ENCODE data around the gene SLC17A8. TPM values are rescaled to one million over a fixed set of nuclear protein-coding genes. Genes with fewer than 3 reads are reported as not detected.

The SLC17A8 gene
- total RNA-seq, 2 experiments from 2014 or later = not detected

DNA sequence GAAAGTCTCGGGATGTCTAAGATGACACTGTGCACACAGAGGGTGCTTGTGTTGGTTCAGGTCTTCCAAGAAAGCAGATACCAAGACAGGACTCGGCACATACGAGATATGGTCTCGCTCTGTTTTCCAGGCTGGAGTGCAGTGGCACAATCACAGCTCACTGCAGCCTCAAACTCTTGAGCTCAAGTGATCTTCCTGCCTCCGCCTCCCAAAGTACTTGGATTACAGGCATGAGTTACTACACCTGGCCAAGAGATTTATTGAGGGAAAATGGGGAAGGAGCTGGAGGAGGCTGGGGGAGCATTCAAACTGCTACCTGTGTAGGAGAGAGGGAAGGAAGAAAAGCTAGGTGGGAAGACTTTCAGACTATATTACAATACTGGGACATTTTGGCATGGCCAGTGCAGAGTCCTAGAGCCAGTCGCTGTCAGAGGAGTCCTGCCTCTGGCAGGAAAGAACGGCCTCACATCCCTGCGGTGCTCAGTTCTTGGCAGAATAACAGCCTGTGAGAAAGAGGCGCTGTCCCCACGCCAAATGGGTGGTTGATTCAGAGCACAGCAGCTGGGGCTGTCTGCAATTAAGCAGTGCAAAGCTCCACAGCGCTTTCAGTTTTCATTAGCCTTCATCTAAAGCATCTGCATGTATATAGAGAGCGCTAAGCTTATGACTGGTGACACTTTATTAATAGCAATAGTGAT is 18.3 kb downstream of the SLC17A8 start:
- Mint-ChIP-seq H3K9me3 (no peaks in the 10 kb centered on the region), H3K4me3 (no peak overlapping the region), H3K36me3 (ENCODE audit: low read depth) (no peaks in the 10 kb centered on the region), H3K27ac (no peak overlapping the region), H3K27me3 (ENCODE audit: low read depth) (peaks cover 3% of the 10 kb centered on the region), H3K4me1 (ENCODE audit: low read depth) (no peaks in the 10 kb centered on the region)
- DNase-seq = no peak
- CTCF ChIA-PET = no interaction called here
- intact Hi-C loops (cut with micrococcal nuclease) = no loop called here

DNA sequence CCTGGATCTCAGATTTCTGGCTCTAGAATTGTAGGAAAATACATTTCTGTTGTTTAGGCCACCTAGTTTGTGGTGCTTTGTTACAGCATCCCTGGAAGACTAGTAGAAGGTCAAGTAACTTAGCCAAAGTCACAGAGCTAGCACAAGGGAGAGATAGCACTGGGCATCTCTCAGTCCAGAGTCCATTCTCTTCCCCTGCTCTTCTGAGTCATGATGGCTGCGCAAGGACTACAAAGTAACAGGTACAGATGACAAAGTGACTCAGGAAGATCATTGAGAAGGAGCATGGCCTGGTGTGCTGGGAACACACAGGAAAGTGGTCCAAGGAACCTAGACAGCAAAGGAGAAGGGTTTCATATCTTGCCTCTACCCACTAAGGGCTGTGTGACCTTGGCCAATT is 19.3 kb downstream of the SLC17A8 start:
- peaks cover 3% of the 10 kb centered on the region for H3K27me3 Mint-ChIP-seq (ENCODE audit: low read depth)
- H3K4me1 Mint-ChIP-seq (ENCODE audit: low read depth) = no peaks in the 10 kb centered on the region
- no peak for DNase-seq
- no peaks in the 10 kb centered on the region for H3K36me3 Mint-ChIP-seq (ENCODE audit: low read depth)
- intact Hi-C loops (cut with micrococcal nuclease) = no loop called here
- no peak overlapping the region for H3K4me3 Mint-ChIP-seq
- H3K9me3 Mint-ChIP-seq = no peaks in the 10 kb centered on the region
- CTCF ChIA-PET = interaction anchor here (0.6 kb wide), 1 partner anchor 1680 kb away, joined by 3 read pairs; no protein-coding TSS in a partner anchor
- no peak overlapping the region for H3K27ac Mint-ChIP-seq

GRCh38 chr12:100381379-100381778 is 24.5 kb downstream of the SLC17A8 start:
- CTCF ChIA-PET = no interaction called here
- no peak for DNase-seq
- intact Hi-C loops (cut with micrococcal nuclease) = no loop called here
- no peaks in the 10 kb centered on the region for H3K36me3 Mint-ChIP-seq (ENCODE audit: low read depth)
- no peak overlapping the region for H3K27ac Mint-ChIP-seq
- H3K27me3 Mint-ChIP-seq (ENCODE audit: low read depth) = peaks cover 3% of the 10 kb centered on the region
- H3K4me1 Mint-ChIP-seq (ENCODE audit: low read depth) = no peaks in the 10 kb centered on the region
- H3K4me3 Mint-ChIP-seq = no peak overlapping the region
- no peaks in the 10 kb centered on the region for H3K9me3 Mint-ChIP-seq

DNA sequence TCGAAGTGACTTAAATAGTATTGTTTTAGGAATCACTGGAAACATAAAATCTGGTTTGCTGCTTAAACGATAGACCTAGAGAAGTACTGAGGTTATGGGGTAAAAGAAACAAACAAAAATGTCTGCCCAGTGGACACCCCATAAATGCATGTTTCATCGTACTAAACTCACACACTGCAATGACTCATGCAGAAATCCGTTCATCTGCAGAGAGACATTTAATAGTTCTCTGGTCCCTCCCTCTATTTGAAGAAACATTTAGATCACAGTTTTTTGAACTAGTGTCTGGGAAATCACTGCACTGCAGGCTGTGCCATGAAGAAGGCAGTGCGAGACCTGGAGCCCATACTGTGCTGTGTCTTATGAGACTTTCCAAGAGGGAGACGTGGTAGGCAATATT is 25.5 kb downstream of the SLC17A8 start:
- intact Hi-C loops (cut with micrococcal nuclease) = no loop called here
- no peak overlapping the region for H3K27ac Mint-ChIP-seq
- H3K4me3 Mint-ChIP-seq = no peak overlapping the region
- H3K27me3 Mint-ChIP-seq (ENCODE audit: low read depth) = no peaks in the 10 kb centered on the region
- no peak for DNase-seq
- H3K4me1 Mint-ChIP-seq (ENCODE audit: low read depth) = no peaks in the 10 kb centered on the region
- H3K9me3 Mint-ChIP-seq = no peaks in the 10 kb centered on the region
- CTCF ChIA-PET = no interaction called here
- no peaks in the 10 kb centered on the region for H3K36me3 Mint-ChIP-seq (ENCODE audit: low read depth)

DNA sequence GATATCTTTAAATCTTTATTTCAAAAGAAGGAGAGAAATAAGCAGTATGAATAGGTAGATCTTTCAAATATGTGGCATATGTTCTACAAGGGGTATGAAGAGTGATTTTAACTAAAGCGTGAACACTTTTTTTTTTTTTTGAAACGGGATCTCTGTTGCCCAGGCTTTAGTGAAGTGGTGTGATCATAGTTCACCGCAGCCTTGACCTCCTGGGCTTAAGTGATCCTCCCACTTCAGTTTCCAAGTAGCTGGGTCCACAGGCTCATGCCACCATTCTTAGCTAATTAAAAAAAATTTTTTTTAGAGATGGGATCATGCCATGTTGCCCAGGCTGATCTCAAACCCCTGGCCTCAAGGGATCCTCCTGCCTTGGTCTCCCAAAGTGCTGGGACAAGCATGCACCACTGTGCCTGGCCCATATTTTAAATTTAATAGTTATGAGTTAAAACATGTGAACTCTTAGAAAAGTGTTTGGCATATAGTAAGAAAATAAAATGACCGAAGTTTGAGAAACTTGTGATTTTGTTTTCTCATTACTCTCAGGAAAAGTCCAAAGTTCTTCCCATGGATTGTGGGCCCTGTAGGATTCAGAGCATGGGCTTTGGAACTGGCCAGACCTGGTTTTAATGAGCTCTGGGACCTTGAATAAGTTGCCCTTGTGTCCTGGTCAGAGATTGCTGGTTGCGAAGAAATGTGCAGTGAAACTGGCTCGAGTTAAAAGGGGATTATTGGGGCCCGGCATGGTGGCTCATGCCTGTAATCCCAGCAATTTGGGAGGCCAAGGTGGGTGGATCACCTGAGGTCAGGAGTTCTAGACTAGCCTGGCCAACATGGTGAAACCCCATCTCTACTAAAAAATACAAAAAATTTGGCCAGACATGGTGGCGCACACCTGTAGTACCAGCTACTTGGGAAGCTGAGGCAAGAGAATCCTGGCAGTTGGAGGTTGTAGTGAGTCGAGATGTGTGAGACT is 27.0 kb downstream of the SLC17A8 start:
- no peak for DNase-seq
- intact Hi-C loops (cut with micrococcal nuclease) = no loop called here
- no peaks in the 10 kb centered on the region for H3K9me3 Mint-ChIP-seq
- no peaks in the 10 kb centered on the region for H3K27me3 Mint-ChIP-seq (ENCODE audit: low read depth)
- CTCF ChIA-PET = no interaction called here
- H3K4me1 Mint-ChIP-seq (ENCODE audit: low read depth) = no peaks in the 10 kb centered on the region
- H3K4me3 Mint-ChIP-seq = no peak overlapping the region
- H3K27ac Mint-ChIP-seq = no peak overlapping the region
- no peaks in the 10 kb centered on the region for H3K36me3 Mint-ChIP-seq (ENCODE audit: low read depth)

GRCh38 chr12:100384559-100384935 is 27.7 kb downstream of the SLC17A8 start:
- Mint-ChIP-seq H3K36me3 (ENCODE audit: low read depth) (no peaks in the 10 kb centered on the region), H3K27ac (no peak overlapping the region), H3K4me1 (ENCODE audit: low read depth) (no peaks in the 10 kb centered on the region), H3K27me3 (ENCODE audit: low read depth) (no peaks in the 10 kb centered on the region), H3K4me3 (no peak overlapping the region), H3K9me3 (no peaks in the 10 kb centered on the region)
- DNase-seq = no peak
- intact Hi-C loops (cut with micrococcal nuclease) = no loop called here
- CTCF ChIA-PET = no interaction called here

- H3K4me3 Mint-ChIP-seq = no peak overlapping the region
- intact Hi-C loops (cut with micrococcal nuclease) = no loop called here
- CTCF ChIA-PET = interaction anchor here (2.2 kb wide), 1 partner anchor 17 kb away, joined by 6 read pairs; no protein-coding TSS in a partner anchor
- H3K36me3 Mint-ChIP-seq (ENCODE audit: low read depth) = no peaks in the 10 kb centered on the region
- no peak overlapping the region for H3K27ac Mint-ChIP-seq
- no peak for DNase-seq
- no peaks in the 10 kb centered on the region for H3K9me3 Mint-ChIP-seq
- no peaks in the 10 kb centered on the region for H3K4me1 Mint-ChIP-seq (ENCODE audit: low read depth)
- peaks cover 11% of the 10 kb centered on the region for H3K27me3 Mint-ChIP-seq (ENCODE audit: low read depth)
Measured at GRCh38 chr12:100388382-100388781, 31.5 kb downstream of the SLC17A8 start.

GRCh38 chr12:100391856-100392255 is 35.0 kb downstream of the SLC17A8 start:
- Mint-ChIP-seq H3K27ac (no peak overlapping the region), H3K9me3 (no peaks in the 10 kb centered on the region), H3K27me3 (ENCODE audit: low read depth) (peaks cover 11% of the 10 kb centered on the region), H3K4me3 (no peak overlapping the region), H3K4me1 (ENCODE audit: low read depth) (no peaks in the 10 kb centered on the region), H3K36me3 (ENCODE audit: low read depth) (no peaks in the 10 kb centered on the region)
- CTCF ChIA-PET = no interaction called here
- intact Hi-C loops (cut with micrococcal nuclease) = no loop called here
- DNase-seq = no peak

DNA sequence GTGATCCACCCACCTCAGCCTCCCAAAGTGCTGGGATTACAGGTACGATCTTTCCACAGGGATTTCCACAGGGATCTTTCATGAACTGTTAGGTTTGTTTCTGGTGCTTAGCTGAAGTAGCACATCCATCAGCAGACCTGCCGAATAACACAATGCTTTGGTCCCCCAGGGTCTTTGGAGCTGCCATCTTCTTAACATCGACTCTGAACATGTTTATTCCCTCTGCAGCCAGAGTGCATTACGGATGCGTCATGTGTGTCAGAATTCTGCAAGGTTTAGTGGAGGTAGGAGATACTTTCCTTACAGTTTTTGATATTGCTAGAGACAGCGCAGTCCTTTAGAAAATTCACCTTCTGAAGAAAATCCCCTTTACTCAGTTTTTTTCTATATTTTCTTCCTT is 36.3 kb downstream of the SLC17A8 start:
- no peak overlapping the region for H3K27ac Mint-ChIP-seq
- no peaks in the 10 kb centered on the region for H3K4me1 Mint-ChIP-seq (ENCODE audit: low read depth)
- intact Hi-C loops (cut with micrococcal nuclease) = no loop called here
- H3K36me3 Mint-ChIP-seq (ENCODE audit: low read depth) = no peaks in the 10 kb centered on the region
- no peak for DNase-seq
- CTCF ChIA-PET = interaction anchor here (0.5 kb wide), 1 partner anchor 10 kb away, joined by 3 read pairs; no protein-coding TSS in a partner anchor
- H3K4me3 Mint-ChIP-seq = no peak overlapping the region
- H3K9me3 Mint-ChIP-seq = no peaks in the 10 kb centered on the region
- peaks cover 11% of the 10 kb centered on the region for H3K27me3 Mint-ChIP-seq (ENCODE audit: low read depth)

DNA sequence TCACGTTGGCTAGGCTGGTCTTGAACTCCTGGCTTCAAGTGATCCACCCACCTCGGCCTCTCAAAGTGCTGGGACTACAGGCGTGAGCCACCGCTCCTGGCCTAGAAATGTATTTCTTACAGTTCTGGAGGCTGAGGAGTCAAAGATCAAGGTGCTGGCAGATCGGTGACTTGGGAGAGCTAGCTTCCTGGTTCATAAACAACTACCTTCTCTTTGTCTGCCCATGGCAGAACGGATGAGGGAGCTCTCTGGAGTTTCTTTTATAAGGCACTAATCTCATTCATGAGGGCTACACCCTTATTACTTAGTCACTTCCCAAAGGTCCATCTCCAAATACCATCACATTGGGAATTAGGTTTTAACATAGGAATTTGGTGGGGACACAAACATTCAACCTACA is 38.9 kb downstream of the SLC17A8 start:
- no peaks in the 10 kb centered on the region for H3K9me3 Mint-ChIP-seq
- H3K36me3 Mint-ChIP-seq (ENCODE audit: low read depth) = no peaks in the 10 kb centered on the region
- no peak overlapping the region for H3K4me3 Mint-ChIP-seq
- CTCF ChIA-PET = interaction anchor here (0.8 kb wide), 1 partner anchor 8 kb away, joined by 6 read pairs; no protein-coding TSS in a partner anchor
- intact Hi-C loops (cut with micrococcal nuclease) = no loop called here
- H3K27me3 Mint-ChIP-seq (ENCODE audit: low read depth) = peaks cover 10% of the 10 kb centered on the region
- H3K27ac Mint-ChIP-seq = no peak overlapping the region
- no peak for DNase-seq
- H3K4me1 Mint-ChIP-seq (ENCODE audit: low read depth) = no peaks in the 10 kb centered on the region

GRCh38 chr12:100398307-100398706 is 41.4 kb downstream of the SLC17A8 start:
- Mint-ChIP-seq H3K27me3 (ENCODE audit: low read depth) (peaks cover 5% of the 10 kb centered on the region), H3K36me3 (ENCODE audit: low read depth) (no peaks in the 10 kb centered on the region), H3K4me1 (ENCODE audit: low read depth) (no peaks in the 10 kb centered on the region), H3K27ac (no peak overlapping the region), H3K9me3 (no peaks in the 10 kb centered on the region), H3K4me3 (no peak overlapping the region)
- intact Hi-C loops (cut with micrococcal nuclease) = no loop called here
- DNase-seq = no peak
- CTCF ChIA-PET = interaction anchor here (1.0 kb wide), 1 partner anchor 163 kb away, joined by 3 read pairs; no protein-coding TSS in a partner anchor

DNA sequence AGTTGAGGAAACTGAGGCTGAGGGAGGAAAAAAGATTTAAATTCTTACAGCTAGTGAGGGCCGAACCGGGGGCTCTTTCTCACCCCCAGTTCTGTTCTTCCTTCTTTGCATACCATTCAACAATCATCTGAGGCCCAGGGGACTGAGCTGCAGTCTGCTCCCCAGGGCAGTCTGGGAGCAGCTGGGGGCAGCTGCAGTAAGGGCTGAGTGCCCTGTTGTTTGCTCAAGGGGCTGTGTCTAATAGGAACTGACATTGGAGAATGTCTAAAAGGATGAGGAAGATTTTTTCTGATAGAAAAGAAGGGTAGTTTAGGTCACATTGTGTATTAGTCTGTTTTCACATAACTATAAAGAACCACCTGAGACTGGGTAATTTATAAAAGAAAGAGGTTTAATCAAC is 42.2 kb downstream of the SLC17A8 start:
- Mint-ChIP-seq H3K36me3 (ENCODE audit: low read depth) (no peaks in the 10 kb centered on the region), H3K27me3 (ENCODE audit: low read depth) (peaks cover 5% of the 10 kb centered on the region), H3K27ac (no peak overlapping the region), H3K9me3 (no peaks in the 10 kb centered on the region), H3K4me3 (no peak overlapping the region), H3K4me1 (ENCODE audit: low read depth) (no peaks in the 10 kb centered on the region)
- no peak for DNase-seq
- CTCF ChIA-PET = no interaction called here
- intact Hi-C loops (cut with micrococcal nuclease) = no loop called here
